NCI-H187 (cell line): Measurements from ENCODE around the gene TMEM178B.
"Not testable (repeated sequence)": the region's sequence is repeated elsewhere in the genome, so short reads cannot be mapped to it uniquely, and the experiment has no call there.

Source experiments
- DNase-seq, 2 experiments: peaks; one replicate each; lab custom pipeline; 2025; lab: John Stamatoyannopoulos, UW

Gene TMEM178B

DNA sequence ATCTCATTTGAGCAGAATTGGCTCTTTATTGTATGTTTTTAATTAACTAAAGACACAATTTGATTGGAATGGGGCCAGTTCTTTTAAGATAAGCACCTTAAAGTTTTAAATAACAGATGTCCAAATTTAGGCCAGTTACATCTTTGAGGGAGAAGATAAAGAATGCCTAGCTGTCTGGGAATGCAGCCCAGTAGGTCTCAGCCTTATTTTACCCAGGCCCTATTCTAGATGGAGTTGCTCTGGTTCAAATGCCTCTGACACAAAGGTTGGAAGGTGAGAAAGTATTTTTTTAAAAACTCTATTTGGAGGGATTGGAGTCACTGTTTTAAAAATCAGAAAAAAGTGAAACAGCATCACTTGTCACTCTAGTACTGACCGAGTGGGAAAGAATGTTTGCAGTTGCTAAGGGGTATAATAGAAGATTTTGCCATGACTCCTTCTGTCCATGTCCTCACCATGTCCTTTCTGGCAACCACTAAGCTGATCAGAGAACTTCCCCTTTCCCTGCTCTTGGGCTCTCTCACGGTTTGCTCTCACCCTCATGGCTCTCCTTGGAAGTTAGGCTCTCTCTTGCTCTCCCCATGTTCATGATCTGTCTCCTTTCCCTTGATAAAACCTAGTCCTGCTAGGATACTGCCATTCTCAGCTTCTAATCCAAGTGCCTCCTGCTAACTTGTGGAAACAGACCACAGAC is 239.1 kb downstream of the TMEM178B start:
- DNase-seq, result no peak

DNA sequence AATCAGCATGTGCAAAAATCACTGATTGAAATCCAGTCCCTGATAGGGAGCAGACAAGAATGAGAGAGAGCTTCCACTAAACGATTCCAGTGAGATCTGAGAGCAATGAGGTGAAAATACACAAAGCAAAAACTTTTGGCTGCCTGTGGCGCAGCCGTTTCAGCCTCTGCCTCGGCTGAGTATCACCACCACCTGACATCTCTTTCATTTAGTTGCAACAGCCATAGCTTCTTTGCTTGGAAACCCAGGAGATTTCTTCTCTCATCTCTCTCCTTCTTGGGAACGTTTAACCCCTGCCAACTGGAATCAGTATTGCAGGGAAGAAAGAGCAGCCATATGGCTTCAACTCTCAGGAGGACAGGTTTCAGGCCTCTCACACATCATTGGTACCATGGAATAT is 240.0 kb downstream of the TMEM178B start:
- no peak for DNase-seq

DNA sequence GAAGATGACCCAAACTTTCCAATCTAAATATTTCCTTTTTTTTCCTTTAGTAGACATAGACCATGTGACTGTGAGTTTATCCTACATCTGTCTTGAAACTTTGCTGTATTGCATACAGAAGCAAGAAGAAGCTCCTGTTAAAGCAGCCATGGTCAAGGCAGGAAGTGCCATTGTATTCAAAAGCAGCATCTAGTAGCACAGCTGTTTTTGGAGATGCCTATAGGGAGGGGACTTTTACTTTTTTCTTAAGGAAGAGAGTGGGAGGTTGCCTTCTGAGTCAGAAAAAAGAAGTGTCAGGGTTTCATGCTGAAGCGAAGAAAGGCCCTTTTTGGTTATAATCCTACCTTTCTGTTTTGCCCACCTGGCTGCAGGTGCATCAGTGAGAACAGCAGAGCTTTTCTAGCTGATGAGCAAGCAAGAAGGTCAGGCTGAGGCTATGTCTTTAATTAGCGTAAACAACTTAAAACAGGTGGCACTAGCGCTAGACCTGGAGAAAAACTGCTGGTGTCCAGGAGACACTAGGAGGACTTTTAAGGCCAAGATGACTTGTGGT is 243.2 kb downstream of the TMEM178B start:
- no peak for DNase-seq

DNA sequence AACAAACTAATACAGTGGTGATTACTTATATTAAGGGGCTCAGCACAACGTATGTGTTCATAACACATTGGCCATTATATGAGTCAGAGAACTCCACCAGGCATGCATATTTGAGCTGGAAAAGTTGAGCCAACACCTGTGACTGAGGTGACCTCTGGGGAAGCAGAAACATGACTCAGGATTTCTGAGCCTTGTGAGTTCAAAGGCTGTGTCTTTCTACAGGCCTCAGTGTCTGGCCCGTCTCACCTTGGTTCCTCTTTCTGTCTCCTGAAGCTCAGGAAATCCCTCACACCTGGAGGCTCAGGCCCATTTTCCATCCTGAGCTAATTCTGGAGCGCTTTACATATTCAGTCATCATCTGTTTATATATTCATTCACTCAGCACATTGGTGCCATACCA is 246.4 kb downstream of the TMEM178B start:
- DNase-seq, result no peak

DNA sequence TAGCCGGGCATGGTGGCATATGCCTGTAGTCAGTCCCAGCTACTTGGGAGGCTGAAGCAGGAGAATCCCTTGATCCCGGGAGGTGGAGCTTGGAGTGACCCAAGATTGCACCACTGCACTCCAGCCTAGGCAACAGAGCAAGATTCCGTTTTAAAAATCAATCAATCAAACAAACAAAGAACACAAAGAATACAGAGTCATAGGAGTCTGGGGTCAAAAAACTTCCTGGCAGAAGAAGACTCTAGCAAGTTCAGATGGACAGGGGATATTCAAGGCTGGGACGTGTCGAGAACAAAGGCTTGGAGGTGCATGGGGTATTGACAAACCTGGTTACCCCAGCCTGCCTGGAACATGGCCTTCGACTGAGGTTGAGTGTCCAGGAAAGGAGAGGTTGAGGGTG is 248.5 kb downstream of the TMEM178B start:
- no peak for DNase-seq

DNA sequence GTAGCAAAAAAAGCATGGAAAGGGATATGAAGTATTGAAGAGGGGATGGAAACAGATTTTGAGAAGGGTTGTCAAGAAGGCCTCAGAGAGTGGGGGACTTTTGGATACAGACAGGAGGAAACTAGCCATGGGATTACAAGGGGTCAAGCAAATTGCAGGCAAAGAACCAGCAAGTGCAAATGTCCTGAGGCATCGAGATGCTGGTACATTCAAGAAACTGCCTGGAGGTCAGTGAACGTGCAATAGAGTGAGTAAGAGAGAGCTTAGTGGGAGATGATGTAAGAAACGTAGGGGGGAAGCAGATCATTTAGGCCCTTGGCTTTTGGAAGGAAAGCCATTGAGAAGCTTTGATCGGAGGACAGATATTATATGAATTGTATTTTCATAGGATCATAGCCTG is 250.0 kb downstream of the TMEM178B start:
- no peak for DNase-seq

DNA sequence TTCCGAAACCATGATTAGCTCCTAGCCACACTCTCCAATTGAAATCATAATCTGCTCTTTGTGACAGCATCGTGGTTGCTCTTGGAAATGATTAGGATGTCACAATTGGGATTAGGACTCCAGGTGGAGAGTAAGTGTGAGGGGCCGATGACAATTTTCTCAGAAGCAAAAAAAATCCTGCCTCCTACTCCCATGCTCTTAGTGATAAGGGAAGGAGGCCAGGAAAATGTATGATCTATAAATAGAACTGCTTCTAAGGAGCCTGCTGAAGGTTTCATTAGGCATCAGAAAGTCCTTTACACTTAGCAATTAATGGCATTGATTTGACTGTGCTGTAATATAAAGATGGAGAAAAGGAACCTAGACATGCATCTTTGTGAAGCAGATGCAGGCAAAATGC is 251.0 kb downstream of the TMEM178B start:
- no peak for DNase-seq

DNA sequence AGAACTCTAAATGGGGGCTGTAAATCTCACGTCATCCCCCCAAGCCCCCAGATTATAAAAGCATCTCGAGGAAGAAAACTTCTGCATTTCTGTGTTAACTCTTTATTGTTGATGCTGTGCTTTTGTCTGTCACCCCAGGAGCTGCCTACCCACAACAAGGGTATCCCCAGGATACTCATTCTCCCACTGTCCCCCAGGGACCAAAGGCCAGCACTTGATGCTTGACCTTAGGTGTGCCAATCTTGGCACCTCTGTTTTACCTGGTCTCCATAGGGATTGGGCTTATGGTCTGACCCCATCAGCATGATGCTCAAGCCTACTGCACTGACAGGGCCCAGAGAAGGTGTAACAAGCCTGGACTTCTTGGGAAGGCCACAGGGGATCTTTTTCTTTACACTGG is 251.4 kb downstream of the TMEM178B start:
- no peak for DNase-seq

DNA sequence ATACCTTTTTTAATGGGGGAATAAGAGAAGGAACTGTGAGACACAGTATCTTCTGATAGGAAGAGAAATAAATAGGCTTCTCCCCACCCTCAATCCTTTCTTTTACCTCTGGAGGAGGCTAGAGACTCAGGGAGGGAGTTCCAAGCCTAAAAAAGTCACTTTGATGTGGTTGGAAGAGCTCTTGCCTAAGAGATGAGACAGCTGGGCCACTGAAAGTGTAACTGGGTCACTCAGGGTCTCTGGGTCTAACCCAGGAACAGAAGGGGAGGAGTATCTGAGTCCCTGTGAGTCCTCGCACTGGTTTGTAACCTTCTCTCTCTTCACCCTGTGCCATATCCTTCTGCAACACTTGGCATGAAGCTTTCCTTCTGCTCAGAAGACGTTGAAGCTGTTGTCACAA is 254.4 kb downstream of the TMEM178B start:
- no peak for DNase-seq

DNA sequence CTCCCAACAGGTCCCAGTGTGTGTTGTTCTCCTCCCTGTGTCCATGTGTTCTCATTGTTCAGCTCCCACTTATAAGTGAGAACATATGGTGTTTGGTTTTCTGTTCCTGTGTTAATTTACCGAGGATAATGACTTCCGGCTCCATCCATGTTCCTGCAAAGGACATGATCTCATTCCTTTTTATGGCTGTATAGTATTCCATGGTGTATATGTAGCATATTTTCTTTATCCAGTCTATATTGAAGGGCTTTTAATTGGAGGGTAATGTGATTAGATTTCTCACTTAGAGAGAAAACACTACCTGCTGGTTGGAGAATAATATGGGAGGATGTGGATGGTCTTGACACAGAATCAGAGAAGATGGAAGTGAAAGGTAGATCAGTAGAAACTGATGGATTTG is 256.4 kb downstream of the TMEM178B start:
- DNase-seq, result not testable (repeated sequence)

DNA sequence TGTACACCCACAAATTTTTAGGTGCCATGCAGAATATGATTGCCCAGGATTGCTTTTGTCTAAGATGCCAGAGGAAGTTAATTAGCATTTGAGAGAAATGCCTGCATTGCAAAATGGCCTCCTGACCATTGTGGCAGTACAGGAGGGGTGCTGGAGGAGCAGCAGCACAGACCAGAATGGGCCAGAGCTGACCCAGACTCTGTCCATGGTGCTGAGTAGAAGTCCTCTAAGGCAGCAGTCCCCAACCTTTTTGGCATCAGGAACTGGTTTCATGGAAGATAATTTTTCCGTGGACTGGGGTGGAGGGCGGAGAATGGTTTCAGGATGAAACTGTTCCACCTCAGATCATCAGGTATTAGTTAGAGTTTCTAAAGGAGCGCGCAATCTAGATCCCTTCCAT is 259.6 kb downstream of the TMEM178B start:
- no peak for DNase-seq

DNA sequence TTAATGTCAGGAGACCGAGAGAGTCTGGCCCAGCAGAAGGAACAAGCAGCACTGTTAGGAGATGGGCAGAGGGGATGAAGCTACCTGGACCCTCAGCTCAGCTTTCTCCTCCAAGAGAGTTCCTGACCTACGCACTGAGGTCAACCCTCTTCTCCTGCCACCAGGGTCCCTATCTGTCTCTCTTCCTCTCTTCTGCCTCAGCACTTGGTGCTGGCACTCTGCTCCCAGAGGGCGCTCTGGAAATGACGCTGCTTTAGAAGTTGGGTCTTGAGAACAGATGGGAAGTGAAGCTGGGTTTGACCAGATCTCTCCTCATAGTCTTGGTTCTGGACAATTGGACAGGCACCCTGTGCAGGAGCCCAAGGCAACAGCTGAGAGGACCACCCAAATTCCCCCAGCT is 261.3 kb downstream of the TMEM178B start:
- no peak for DNase-seq

DNA sequence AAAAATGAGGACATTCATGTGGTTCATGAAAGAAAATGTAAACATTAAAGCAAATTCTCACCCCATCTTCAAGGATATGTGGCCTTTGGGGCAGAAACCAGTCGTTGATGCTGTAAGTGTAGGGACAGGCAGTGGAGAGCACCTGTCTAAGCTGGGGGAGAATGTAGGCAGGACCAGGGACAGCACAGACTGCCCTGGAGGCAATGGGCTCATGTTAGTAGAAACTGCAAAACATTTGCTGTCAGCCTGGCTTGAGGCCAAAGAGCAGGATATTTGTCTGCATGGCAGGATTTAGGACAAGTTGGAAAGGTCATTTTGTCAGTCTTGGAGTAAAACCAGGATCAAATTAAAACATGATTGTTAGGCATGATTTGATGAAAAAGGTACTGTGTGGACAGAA is 265.7 kb downstream of the TMEM178B start:
- no peak for DNase-seq

DNA sequence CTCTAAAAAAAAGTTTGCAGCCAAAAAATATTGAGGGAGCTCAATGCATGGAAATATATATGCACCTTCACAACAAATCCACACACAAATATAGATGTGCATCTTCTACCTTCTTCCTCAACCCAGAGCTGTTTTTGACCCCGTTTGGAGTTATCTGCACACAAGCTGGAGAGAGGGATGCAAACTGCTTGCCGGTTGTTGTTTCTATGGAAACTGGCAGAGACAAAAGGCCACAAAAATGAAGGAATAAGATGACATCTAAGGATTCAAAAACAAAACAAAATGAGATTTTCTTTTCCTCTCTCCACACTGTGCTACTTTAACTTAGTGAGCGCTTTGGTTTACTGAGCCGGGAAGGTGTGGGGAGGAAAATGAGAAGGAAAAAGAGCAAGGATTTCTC is 267.1 kb downstream of the TMEM178B start:
- DNase-seq, result no peak

DNA sequence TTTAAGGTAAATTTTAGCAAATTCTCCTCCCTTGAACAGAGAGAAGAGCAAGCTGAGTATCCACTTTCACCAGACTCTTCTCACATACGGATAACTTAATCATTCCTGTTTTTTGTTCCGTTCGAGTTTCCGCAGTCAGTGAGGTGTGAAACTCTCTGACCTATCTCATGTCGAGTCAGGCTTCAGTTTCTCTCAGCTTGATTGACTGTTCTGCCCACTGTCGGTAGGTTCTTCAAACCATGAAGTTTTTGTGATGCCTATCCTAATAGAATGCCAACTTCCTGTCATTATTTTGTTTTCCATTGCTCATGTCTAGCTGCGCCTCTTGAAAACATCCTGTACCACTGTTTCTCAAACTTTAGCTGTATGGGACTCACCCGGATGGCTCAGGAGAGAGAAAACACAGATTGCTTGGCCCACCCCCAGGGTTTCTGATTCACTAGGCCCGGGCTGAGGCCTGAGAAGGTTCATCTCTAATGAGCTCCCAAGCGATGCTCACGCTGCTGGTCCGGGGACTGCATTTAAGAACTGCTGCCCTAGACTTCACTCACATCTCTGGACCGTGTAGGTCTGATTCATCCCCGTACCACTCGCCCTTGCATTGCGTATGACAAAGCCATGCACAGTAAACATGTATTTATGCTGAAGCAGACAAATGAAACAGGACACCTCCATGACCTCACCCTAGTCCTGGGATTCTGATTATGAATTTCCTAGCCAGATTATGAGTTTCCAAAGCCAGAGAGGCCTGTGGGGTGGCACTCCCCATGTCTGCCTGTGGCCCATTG is 269.0 kb downstream of the TMEM178B start:
- no peak for DNase-seq

DNA sequence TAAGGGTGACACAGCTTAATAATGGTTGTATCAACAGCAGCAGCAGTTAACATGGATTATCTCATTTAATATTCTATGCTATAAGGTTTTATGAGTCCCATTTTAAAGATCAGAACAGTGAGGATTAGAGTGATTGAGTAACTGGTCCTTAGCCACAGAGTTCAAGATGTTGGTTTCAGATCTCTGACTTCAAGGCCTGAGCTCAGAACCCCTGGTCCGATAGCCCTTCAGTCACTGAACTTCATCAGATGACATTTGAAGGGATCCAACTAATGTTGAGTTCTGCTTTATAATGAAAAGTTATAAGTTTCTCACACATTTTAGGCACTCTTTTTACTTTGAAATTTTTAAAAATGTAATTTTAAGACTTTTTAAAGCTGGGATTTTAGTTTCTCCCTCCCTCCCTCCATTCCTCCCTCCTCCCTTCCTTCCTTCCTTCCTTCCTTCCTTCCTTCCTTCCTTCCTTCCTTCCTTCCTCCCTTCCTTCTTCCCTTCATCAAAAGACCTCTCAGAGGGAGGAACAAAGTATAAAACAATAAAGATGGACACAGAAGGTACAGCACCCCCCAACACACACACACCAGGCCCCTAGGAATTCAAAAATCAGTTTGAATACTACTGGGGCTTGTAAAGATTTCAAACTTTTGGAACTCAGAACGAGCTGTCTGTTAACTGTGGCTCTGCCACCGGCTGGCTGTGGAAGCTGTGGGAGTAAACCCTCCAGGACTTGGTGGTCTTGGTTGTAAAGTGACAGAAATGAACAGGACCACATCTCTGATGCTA is 270.5 kb downstream of the TMEM178B start:
- no peak for DNase-seq

DNA sequence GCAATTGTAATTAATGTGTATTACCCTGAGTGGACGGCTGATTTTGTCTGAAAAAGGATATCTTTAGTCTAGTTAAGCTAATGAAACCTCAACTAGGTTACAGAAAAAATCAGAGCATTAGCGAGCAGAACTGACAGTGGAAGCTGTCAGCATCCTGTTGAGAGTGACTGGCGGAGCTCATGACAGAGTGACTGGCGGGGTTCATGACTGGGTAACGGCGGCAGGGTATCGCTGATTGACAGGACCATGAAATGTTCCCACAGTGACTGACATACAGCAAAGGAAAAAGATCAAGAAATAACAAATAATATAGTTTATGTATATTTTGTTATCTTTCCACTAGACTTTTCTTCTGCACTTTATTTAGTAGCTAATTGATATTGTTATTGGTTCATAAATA is 274.9 kb downstream of the TMEM178B start:
- DNase-seq, result no peak

DNA sequence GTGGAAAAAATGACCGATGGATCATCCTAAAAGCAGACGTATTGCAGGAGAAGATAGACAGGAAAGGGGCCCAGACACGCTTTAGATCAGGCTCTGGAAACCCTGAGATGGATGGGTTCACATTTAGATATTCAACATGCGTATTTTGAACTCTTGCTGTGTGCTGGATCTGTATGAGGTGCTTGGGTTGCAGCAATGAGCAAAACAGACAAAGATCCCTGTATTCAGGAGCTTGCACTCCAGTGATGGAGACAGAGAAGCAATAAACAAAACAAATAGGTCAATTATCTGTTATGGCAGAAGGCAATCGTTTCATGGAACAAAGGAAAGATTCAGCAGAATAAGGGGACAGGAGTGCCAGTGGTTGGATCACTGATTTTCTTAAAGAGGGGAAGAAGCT is 275.5 kb downstream of the TMEM178B start:
- no peak for DNase-seq

DNA sequence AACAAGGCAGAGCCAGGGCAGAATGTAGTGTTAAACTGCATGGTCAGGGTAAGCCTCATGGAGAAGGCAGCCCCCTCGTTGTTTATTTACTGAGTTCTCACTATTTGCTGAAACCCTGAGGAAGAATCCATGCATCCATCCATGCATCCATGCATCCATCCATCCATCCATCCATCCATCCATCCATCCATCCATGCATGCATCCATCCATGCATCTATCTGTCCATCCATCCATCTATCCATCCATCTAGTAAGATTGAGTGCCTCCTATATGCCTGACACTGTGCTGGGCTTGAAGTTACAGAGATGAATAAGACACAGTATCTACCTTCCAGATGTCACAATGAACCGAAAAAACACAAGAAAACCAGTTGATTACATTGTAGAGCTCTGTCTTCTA is 275.9 kb downstream of the TMEM178B start:
- no peak for DNase-seq

DNA sequence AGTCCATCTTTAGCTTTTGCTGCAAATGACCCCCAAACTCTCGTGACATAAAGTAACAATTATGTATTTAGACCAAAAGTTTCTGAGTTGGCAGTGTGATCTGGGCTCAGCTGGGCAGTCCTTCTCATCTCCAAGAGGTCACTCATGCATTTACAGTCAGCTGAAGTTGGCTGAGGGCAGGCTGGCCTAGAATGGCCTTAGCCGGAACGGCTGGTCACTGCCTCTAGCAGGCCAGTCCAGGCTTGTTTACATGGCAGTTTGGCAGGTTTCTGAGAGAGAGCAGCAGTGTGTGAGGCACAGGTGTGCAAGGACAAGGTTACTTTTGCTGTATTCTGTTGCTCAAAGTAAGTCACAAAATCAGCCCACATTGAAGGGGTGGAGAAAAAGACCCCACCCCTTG is 277.3 kb downstream of the TMEM178B start:
- DNase-seq, result no peak

DNA sequence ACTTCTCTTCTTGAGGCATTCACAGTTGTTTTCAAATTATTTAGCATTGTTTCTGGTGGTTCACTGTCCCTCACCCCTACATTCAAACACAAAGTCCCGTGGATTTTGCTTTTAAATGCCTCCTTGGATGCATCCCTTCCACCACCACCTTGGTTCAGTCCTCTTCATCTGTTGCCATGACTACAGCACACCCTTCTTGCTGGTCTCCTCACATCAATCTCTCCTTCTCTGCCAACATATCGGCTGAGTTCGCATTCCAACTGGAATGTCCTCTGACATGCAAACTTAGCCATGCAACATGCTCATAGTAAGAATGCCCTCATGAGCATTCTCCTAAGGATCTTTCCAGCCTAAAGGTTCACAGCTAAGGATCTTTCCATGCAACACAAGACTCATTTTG is 279.1 kb downstream of the TMEM178B start:
- no peak for DNase-seq

DNA sequence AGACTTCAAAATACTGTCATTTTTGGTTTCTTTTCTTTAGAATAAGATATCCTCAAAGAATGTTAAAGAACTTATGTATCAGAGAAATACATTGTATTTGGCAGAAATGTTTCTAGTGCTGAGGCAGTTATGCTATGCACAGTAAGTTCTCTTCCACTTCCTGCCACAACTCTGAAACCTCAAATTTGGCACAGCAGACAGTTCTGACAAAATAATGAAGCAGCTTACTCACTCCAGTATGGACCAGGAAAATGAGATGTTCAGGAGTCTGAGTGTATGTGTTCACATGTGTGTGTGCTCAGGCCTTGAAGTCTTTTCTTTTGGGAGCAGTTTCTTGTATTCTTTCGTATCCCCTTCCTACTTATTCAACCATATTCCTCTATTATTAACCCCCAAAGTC is 280.4 kb downstream of the TMEM178B start:
- DNase-seq, result no peak

DNA sequence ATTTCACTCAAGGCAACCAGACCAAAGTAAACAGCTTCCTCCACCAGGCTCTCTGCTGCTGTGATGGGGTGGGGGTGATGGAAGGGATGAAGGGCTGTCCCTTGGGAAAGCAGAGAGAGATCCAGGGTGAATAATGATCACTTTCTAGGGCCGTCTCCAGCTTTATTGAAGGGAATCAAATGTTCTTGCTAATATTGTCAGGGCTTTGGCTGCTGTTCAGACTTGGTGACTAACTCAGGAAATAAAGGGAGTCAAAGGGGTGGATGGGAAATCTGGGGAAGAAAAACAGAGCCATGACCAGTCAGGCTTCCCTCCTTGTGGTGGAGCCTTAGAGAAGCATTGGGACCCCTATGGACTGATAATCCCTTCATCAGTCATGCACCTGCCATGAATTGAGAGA is 281.2 kb downstream of the TMEM178B start:
- DNase-seq, result no peak
